GM19397 (cell line): ENCODE data around the gene ESPN.
"Not testable (repeated sequence)": the region's sequence is repeated elsewhere in the genome, so short reads cannot be mapped to it uniquely, and the experiment has no call there.

Experiments
- ATAC-seq: cut with Tn5 transposase; IDR thresholded peaks from one replicate; pipeline ENCODE4 v1.9.1; 2021; ENCODE audit warnings: mild to moderate bottlenecking, moderate library complexity; ENCODE audit not compliant: unreplicated experiment

The ESPN gene

DNA sequence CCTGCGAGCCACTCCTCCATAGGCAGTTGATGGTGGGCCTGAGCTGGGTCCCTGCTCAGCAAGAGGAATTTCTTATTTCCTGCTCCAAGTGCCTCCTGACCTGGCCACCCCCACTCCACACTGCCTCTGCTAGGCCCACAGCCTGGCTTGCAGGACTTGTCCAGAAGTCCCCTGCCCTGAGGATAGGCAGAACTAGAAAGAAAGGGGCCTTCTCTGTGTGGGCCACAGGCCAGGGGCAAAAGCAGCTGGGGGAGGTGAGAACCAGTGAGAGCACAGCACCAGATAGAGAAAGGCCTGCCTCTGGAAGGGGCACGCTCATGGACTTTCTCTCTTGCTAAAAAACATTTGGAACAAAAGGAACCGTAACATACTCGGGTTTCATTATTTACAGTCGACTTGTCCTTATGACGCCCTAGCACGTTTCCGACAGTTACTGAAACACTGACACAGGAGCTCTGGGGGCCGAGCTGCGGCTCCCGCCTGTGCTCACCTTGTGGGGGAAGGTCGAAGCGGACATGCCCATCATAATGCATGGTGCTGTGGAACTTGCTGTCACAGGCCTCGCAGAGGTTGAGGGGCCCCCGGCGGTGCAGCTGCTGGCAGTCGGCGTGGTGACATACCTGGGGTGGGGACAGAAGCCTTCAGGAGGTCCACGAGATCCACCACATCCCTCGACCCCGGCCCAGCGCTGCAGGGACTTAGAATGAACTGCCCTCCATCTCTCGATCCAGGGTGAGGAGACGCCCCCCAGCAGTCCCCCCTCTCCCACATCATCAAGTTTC is 52.7 kb downstream of the ESPN start:
- no peak for ATAC-seq

DNA sequence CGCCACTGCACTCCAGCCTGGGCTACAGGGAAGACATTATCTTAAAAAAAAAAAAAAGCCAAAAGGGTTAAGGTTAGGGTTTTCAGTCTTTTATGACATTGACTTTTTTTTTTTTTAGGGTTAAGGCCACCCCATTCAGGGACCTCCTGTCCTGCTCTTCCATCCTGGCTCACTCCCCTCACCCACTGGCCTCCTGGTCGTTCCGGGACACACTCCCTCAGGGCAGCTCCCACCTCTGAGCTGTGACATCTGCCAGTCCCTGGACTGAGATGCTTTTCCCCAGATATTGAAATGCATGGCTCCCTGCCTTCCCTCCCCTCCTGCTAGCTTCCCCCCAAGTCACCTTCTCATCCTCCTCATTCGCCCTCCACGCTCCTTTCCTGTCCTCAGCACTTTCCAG is 57.2 kb downstream of the ESPN start:
- no peak for ATAC-seq

DNA sequence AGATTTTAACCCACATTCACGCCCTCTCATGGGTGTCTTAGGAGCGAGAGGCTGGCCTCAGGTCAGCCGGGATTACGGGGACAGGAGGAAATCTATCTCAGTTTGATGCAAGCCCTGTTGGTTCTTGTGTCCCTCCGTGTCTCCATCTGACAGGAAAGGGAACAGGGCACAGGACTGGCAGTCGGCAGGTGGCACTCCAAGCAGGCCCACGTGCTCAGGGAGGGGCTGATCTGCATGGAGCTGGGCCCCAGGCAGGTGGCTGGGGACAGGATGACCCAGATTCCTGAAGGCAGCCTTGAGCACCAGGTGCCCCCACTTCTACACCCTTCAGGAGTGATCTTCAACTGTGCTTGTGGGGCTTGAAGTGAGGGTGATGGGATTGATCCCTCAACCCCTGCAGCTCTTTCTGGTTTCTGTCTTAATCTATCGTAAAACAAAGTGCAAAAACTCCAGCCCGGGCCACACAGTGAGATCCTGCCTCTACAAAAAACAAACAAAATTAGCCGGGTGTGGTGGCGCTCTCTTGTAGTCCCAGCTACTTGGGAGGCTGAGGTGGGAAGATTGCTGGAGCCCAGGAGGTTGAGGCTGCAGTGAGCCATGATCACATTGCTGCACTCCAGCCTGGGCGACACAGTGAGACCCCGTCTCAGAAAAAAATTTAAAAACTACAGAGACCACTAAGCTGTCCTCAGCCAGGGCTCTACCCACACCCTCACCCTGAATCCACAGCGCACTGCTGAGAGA is 58.6 kb downstream of the ESPN start:
- no peak for ATAC-seq

DNA sequence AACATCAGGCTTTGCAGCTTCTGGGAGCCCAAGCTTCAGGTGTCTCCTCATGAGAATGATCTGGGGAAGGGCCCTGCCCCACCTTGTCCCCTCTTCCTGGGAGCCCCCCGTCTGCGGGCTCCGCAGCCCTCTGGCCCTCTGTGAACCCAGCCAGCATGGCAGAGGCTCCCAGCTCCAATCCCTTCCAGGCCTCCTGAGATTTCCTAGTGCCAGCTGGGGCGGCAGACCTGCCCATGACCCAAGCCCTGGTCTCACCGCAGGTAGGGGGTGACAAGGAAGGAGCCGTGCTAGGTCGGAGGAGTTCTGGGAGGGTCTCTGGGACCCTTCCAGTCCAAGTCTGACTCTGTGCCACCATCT is 59.2 kb downstream of the ESPN start:
- no peak for ATAC-seq

DNA sequence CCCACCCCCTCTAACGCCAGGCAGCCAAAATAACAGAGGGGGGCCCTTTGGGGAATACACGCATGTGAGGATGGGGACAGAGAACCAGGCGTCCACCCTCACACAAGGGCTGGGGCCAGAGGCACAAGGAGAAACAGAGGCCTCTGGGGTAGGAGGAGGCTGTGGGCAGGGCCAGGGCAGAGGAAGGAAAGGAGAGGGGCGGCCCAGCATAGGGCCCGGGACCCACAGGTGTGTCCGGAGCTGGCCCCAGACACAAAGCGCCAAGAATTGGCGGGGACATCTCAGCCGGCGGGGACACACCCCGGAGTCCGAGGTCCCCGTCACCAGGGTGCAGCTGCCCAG is 60.2 kb downstream of the ESPN start:
- ATAC-seq, result no peak

DNA sequence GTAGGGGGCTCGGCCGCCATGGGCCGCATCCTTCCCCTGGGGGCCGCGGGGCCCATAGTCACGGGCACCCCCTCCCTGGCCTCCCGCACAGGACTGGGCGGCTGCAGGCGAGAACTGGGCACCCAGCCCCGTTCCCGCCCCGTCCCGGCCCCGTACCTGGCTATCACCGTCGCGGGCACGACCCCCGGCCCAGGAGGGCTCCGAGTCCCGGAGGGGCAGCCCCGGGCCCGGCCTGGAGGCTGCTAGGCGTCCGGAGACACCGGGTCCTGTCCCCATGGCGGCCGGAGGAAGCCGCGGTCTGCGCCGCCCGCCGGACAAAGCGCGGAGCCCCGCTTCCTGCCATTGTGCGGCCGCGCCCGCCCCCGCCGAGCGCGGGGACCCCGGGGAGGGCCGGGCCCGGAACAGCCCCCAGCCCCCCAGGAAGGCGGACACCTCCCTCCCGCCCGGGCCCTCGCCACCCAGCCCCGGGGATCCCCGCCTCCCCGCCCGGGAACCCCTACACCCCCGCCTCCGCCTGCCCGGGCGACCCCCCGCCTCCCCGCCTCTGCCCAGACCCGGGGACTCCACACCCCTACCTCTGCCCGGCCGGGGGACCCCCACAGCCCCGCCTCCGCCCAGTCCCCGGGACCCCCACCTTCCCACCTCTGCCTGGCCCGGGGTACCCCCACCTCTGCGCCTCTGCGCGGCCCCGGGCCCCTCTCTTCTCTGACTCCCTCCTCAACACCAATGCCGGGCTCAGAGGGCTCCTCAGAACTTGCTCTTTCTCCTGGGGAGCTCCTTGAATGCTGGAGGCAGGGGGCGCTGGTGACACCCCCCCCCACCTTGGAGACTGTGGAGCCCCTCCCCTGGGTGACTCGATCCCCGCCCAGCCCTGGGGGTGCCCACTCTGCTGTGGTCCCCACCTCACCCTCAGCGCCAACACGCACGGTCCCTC is 60.9 kb downstream of the ESPN start:
- no peak for ATAC-seq

DNA sequence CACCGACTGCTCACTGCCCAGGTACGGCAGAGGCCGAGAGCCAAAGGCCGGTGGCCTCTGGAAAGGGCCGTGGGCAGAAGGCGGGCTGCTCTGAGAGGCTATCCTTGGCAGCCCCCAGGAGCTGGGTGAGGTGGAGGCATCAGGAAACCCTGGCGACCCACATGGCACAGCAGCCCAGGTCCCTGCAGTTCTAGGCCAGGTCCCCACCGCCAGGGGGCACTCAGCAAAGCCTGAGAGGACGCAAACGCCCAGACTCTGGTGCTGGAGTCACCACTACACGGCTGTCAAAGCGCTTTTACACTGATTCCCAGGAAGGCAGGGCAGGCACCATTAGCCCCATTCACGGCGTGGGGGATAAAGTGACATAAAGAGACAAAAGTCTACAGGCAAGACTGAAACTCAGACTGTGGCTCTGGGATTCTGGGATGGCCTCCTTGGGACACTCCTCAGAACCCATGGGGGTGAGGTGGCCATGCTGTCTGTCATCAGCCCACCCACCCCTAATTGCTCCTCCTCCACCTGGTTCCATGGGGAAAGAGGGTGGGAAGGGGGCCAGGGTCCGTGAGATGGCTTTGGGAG is 61.9 kb downstream of the ESPN start:
- no peak for ATAC-seq

DNA sequence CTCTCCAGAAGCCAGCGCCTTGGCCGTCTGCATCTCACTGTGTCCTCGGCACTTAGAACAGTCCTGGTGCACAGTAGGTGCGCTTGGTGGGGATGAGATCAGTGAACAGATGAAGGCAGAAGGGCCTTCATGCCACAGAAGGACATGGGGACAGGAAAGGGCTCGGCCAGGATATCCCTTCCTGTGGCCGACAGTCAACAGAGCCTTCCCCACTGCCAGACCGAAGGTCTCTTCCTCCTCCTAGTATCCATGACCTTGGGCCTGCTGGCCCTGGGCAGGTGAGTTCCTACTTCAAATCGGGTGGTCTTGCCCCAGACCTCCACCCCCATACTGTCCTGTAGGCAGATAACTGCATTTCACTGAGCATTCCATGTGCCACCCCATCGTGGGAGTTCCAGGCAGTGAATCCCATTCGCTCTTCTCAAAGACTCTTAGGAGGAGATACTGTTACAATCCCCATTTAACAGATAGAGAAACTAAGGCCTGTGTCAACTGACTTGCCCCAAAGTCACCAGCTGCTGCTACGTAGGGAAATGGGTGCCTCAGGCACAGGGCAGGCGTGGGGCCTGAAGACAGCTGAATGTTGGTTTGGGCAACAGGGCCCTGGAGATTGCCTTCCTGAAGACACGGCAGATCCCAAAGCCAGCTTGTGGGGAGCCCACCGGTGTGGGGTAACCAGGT is 63.4 kb downstream of the ESPN start:
- no peak for ATAC-seq

DNA sequence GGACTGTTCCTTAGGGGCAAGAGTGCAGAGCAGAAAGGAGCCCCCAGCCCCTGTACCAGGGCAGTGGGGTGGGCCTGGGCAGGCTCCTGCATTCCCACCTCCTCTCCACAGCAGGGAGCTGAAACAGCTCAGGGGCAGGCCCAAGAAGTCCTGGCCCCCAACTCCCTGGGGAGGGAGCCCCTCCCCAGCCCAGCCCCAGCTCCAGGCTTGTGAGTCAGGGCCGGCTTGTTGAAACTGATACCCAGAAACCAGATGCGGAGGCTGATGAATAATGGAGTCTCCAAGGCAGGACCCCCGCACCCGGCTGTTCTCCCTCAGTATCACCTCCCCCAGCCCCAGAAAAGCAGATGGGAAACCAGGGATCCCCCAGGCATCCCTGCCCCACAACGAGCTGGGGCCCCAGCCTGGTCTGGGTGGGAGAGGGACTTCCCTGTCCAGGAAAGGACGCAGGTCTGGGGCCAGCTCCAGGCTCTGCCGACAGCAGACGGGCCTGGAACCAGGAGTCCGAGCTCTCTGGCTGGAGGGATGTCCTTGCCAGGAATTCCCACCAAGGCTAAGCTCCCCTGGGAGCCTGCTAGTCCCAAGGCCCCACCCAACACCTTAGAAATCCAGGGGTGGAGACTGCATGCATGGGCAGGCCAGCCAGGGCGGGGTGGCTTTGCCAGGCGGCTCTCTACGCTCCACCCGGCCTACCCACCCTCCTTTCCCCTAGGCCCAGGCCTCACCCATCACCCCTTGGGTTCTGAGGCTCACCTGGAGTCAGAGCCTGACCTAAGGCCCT is 64.2 kb downstream of the ESPN start:
- no peak for ATAC-seq

DNA sequence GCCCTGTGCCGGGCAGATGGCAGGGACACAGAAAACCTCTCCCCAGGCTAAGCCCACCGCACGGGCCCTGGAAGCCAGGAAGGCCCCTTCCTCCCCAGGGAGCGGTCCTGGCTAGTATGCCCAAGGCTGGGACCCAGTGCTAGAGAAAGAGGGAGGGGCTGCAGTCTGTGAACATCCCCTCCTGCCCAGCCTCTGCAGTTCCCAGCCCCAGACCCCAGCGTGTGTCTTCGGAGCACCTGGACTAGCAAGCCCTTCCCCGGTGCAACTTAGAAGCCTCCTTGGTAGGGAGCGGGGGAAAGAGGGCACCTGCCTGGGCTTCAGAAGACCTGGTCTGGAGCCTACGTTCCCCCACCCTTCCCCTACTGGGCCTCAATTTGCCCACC is 64.8 kb downstream of the ESPN start:
- ATAC-seq, result no peak

DNA sequence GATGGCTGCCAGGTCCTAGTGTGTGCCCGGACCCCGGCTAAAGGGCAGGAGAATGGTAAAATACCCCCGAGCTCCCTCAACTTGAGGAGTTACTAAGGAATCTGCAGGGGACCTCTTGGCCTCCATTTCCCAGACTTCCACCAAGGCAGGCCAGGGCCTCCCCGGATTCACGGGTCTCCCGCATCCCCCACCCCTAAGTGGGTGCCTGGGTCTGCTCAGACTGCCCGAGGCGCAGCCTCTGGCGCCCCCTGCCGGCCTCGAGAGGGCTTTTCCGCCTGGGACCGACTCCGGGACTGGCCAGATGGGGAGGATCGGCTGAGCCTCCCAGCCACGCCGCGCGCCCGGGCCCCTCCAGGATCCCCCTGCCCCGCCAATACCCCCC is 65.2 kb downstream of the ESPN start:
- ATAC-seq, result no peak

DNA sequence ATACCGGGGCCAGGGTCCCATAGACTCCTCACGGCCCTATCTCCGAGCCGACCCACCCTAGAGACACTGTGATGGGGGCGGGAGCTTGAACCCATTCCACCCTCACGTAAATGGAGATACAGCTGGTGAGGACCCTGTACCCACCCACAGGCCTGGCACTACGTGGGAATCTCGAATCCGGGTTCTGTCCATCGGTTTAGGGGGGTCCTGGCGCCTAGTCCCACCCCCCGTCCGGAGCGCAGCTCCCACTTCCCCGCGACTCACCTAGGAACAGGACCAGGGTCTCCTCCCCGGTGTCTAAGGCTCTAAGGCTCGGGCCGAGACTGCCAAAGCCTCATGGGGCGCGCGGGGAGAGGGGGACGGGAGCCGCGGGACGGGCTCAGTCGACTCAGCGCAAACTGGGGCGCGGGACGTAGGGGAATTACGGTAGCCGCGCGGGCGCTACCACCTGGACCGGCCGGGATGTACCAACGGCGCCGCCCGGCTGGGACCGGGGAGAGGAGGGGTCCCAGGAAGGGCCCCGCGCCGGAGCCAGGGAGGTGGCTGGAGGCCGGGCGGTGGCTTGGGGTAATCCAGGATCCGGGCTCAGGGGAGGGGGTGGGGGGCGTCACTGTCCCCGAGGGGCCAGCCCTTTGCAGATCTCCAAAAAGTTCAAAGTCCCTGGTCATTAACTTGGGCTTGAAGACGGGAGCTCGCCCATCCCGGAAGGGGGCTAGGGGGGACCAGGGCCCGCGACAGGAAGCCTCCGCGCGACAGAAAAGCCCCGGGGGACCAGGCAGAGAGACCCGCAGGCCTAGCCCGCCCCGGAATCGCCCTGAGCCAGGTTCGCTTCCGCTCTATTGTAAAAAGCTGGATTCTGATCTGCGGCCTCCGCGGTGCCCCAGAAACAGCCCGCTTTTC is 65.9 kb downstream of the ESPN start:
- ATAC-seq, result no peak

DNA sequence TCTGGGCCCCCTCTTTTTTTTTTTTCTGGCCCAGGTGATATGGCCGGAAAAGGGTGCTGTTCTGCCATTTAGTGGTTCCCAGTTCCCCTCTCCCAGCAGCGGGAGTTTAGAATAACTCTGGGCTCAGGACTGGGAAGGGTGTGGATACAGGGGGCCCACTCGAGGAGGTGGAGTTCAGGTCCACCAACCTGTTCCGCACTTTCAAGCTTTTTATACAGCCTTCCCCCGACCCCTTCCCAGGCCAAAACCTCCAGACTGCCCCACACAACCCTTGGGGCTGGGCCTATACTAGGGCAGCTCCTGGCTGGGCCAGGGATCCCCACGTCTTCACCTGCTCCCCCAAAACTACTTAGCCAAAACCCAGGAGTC is 66.5 kb downstream of the ESPN start:
- no peak for ATAC-seq

DNA sequence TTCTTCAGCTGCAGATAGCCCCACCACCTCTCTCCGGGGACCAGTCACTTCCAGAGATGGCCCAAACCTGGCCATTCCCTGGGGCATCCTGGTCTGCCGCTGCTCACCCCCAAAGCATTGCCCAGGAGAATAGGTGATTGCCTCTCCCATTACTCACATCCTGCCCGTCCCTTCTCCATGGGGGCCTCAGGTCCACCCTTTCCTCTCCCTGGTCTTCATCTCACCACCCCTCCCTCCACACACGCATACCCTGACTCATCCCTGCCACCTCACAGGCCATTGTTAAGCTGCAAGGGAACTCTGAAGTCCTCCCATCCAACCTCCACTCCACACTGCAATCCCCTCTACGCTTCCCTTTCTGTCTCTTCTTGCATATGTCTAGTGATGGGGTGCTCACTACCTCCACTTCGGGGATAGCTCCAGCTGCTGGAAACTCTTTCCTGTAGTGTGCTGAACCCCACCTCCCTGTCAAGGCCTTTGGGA is 66.9 kb downstream of the ESPN start, which contains the start of gene PLEKHG5:
Gene PLEKHG5 (minus strand): TSS at position 188 of the 483 bp plus-strand sequence. CDS start 14,096 bp downstream, outside the sequence.
- no peak for ATAC-seq

DNA sequence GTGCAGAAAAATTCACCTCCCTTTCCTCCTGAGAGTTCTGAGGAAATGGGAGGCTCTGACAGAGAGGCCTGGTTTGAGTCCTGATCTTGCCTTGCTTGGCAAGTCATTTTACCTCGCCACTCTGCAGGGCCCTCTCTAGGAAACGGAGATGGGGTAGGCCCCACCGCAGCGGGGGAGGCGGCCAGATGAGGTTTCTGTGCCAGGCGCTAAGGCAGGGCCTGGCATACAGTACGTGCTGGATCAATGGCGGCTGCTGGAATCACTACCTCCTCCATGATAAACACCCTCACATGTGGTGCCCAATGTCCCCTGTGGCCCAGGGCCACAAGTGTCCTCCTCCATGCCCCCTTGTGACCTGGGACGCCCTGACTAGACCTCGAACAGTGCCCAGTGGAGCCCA is 67.4 kb downstream of the ESPN start:
- ATAC-seq, result no peak

DNA sequence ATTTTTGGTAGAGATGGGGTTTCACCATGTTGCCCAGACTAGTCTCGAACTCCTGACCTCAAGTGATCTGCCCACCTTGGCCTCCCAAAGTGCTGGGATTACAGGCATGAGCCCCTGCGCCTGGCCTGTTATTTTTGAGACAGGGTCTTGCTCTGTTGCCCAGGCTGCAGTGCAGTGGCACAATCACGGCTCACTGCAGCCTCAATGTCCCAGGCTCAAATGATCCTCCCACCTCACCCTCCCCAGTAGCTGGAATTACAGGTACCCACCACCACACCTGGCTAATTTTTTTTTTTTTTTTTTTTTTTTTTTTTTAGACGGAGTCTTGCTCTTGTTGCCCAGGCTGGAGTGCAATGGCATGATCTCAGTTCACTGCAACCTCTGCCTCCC is 69.3 kb downstream of the ESPN start:
- not testable (repeated sequence) for ATAC-seq

DNA sequence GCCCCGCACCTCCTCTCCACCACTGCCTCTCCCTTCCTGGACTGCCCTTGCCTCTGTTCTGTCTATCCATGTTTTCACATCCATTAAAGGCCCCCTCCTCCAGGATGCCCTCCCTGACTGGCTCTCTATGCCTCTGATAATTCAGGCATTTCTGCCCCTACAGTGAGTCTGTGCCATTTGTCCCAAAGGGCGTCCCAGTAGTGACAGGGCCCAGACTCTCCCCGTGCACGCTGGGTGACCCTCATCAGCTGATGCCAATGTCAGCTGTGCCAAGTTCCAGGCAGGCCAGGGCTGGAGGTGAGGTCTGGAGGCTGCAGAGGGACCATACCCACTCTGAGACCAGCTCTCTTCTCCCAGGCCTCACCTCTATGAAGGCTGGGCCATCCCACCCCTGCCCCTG is 70.1 kb downstream of the ESPN start:
- ATAC-seq, result no peak

DNA sequence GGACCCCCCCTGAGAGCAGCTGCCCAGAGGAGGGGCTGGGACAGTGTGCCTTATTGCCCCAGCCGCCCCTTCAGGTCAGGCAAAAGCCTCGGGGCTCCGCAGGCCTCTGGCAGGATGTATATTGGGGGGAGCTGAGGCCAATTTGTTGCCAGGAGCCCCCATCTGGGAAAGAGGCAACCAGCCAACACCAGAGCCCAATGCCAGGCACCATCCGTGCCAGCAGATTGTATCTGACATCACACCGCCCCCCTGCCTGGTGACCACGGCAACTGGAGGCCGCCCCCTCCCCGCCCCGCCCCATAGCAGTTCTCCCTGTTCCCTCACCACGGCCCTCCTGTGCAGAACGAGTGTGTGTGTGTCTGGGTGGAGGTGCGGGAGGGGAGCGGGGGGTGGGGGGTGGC is 70.5 kb downstream of the ESPN start:
- ATAC-seq, result no peak
